GM18870 (cell line): ENCODE results near the gene VGLL4.

ENCODE experiments used
- ATAC-seq: cut with Tn5 transposase; IDR thresholded peaks from one replicate; pipeline ENCODE4 v1.9.1; 2021; ENCODE audit warnings: moderate library complexity; ENCODE audit not compliant: unreplicated experiment

Gene VGLL4

DNA sequence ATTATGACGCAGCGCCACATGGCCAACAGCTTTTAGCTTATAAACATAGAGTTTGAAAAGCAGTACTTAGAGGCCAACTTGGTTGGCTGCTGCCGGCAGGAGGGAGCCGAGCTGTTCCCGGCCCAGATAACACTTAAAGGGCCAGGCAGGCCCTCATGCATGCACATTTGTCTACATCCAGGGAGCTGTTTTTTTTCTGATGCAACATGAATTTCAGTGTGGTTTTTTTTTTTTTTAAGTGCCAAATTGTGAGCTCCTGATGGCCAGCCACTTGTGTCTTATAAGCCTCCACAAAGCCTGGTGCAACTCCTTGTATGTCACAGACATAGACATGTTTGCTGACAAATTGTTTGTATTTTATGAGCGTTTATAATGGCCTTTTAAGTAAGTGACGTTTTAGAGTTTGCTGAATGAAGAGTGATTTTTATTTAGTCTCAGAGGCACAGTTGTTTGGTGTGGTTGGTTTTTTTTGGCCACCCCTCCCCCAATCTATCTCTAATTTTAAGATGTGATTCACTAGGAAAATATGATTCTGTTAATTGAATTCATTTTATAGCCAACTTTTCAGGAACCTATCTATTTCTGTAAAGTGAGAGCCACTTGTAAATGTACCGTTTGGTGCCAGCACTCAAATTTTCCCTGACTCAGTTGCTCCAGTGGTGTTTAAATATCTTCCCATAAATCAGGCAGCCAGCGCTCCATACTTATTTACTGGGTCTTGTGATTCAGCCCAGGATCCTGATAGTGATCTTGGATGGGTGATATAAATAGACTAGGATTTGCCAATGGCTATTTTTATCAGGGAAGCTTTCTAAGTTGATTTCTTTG, 134.3 kb downstream of the VGLL4 start:
- no peak for ATAC-seq

DNA sequence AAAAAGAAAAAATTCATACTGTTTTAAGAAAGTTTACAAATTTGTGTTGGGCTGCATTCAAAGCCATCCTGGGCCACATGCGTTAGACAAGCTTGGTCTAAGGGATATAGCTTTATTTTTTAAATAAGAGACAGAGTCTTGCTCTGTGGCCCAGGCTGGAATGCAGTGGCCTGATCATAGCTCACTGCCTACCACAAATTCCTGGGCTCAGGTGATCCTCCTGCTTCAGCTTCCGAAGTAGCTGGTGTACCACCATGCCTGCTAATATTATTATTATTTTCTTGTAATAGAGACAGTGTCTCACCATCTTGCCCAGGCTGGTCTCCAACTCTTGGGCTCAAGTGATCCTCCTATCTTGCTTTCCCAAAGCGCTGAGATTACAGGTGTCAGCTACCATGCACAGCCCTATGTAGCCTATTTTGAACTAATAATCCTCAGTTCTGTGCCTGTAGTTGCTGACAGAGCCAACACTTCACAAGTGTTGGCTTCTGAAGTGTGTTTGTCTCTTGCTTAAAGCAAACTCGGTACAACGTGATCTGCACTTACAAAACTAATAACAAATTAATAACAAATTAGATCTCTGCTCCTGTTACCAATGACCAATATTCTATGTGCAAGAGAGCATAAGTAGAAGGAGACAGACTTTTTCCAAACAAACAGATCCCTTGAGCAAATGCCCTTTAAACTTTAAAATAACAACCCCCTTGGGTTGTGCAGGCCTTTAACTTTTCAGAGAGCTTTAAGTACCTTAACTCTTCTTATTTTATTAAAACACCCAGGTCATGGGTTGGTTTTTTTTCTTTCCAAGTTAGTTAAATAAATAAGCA, 135.2 kb downstream of the VGLL4 start:
- ATAC-seq: no peak

DNA sequence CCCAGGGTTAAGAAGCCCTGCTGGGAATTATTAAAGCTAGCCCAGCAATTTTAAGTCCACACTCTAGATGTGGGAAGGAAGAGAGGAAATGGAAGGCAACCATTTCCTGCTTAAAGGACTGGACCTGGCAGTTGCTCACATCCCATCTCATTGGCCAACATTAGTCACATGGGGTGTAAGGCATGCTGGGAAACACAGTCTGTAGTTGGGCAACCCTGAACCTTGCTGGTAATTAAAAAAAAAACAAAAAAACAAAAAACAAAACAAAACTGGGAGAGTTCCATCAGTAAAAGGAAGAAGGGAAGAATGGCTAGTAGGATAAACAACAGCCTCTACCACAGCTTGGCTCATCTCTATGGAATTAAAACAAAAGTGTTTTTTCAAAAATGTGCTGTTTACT, 136.0 kb downstream of the VGLL4 start:
- no peak for ATAC-seq
